Mesendoderm (in vitro differentiated cells): ENCODE results near the gene TOR1AIP1.

Experiments
- DNase-seq: peaks from one replicate; pipeline ENCODE4 v3.0.0; 2013
- H2AK5ac ChIP-seq: 2 replicates; pipeline ENCODE4 v1.6.1; 2013; ENCODE audit warnings: low read length, inconsistent platforms
- H2BK120ac ChIP-seq: 2 replicates; pipeline ENCODE4 v1.6.1; 2013; ENCODE audit warnings: low read depth, mild to moderate bottlenecking, low read length, moderate library complexity, mixed read lengths
- H2BK15ac ChIP-seq: replicated peaks from 2 replicates; pipeline ENCODE4 v1.6.1; 2013; ENCODE audit warnings: low read depth, mild to moderate bottlenecking, moderate library complexity
- H2BK5ac ChIP-seq: 2 replicates; pipeline ENCODE4 v1.6.1; 2013; ENCODE audit warnings: low read length, inconsistent platforms
- H3K18ac ChIP-seq: 2 replicates; pipeline ENCODE4 v1.6.1; 2013; ENCODE audit warnings: mild to moderate bottlenecking, low read length, mixed read lengths
- H3K23ac ChIP-seq: one replicate; pipeline ENCODE4 v1.6.1; 2013; ENCODE audit warnings: low read length
- H3K27ac ChIP-seq: 2 replicates; pipeline ENCODE4 v1.5.1; 2013; ENCODE audit warnings: low read depth, mild to moderate bottlenecking, inconsistent platforms, low read length, moderate library complexity
- H3K27me3 ChIP-seq: 2 replicates; pipeline ENCODE4 v1.6.1; 2013; ENCODE audit warnings: low read length, control low read depth, mild to moderate bottlenecking, inconsistent platforms; ENCODE audit not compliant: insufficient read depth, poor library complexity
- H3K36me3 ChIP-seq: 2 replicates; pipeline ENCODE4 v1.6.1; 2013; ENCODE audit warnings: low read length, inconsistent platforms; ENCODE audit not compliant: control insufficient read depth, insufficient read depth
- H3K4ac ChIP-seq: one replicate; pipeline ENCODE4 v1.6.1; 2013; ENCODE audit warnings: low read depth, mild to moderate bottlenecking, low read length, moderate library complexity
- H3K4me1 ChIP-seq: 2 replicates; pipeline ENCODE4 v1.6.1; 2013; ENCODE audit warnings: low read depth, low read length, inconsistent platforms; ENCODE audit not compliant: control insufficient read depth
- H3K4me2 ChIP-seq: 2 replicates; pipeline ENCODE4 v1.6.1; 2013; ENCODE audit warnings: low read length
- H3K4me3 ChIP-seq: 2 replicates; pipeline ENCODE4 v1.5.1; 2013; ENCODE audit warnings: mild to moderate bottlenecking, low read length
- H3K56ac ChIP-seq: one replicate; pipeline ENCODE4 v1.6.1; 2013; ENCODE audit warnings: low read length
- H3K79me1 ChIP-seq: 2 replicates; pipeline ENCODE4 v1.6.1; 2013; ENCODE audit warnings: low read length, inconsistent platforms
- H3K79me2 ChIP-seq: 2 replicates; pipeline ENCODE4 v1.6.1; 2013; ENCODE audit warnings: mild to moderate bottlenecking, low read length; ENCODE audit not compliant: control insufficient read depth, insufficient read depth
- H3K9ac ChIP-seq: 2 replicates; pipeline ENCODE4 v1.6.1; 2013; ENCODE audit warnings: low read length, inconsistent platforms
- H4K5ac ChIP-seq: one replicate; pipeline ENCODE4 v1.6.1; 2013; ENCODE audit warnings: low read length
- H4K8ac ChIP-seq: one replicate; pipeline ENCODE4 v1.6.1; 2013; ENCODE audit warnings: low read depth, mild to moderate bottlenecking, control low read depth, low read length, moderate library complexity
- WGBS: extraction: QIAGEN DNeasy Blood & Tissue Kit; methylation state at CpG from one replicate; pipeline ENCODE4 v1.1.7; 2013; ENCODE audit warnings: low lambda C conversion rate, missing lambda C conversion rate; ENCODE audit not compliant: insufficient coverage; ENCODE audit errors: extremely low coverage; 5-methylcytosine and 5-hydroxymethylcytosine counted together

Gene TOR1AIP1

DNA sequence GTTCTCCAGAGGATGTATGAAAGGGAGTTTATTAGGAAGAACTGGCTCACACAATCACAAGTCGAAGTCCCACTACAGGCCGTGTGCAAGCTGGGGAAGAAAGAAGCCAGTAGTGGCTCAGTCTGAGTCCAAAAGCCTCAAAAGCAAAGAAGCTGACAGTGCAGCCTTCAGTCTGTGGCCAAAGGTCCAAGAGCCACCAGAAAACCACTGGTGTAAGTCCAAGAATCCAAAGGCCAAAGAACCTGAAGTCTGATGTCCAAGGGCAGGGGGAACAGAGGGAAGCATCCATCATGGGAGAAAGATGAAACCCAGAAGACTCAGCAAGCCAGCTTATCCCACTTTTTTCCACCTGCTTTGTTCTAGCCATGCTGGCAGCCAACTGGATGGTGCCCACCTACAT, 51.1 kb downstream of the TOR1AIP1 start:
- DNase-seq, result no peak
- Histone ChIP-seq H2BK120ac (no peak overlapping the region), H3K36me3 (no peaks in the 10 kb centered on the region), H3K79me1 (no peaks in the 10 kb centered on the region), H3K27me3 (no peaks in the 10 kb centered on the region), H3K27ac (no peak overlapping the region), H2AK5ac (no peak overlapping the region), H2BK5ac (no peak overlapping the region), H2BK15ac (no peak overlapping the region), H3K4me2 (no peak overlapping the region), H3K4me1 (no peaks in the 10 kb centered on the region), H4K5ac (no peak overlapping the region), H3K9ac (no peak overlapping the region), H3K18ac (no peak overlapping the region), H3K79me2 (no peaks in the 10 kb centered on the region), H3K4me3 (no peak overlapping the region), H3K4ac (no peak overlapping the region), H4K8ac (no peak overlapping the region), H3K56ac (no peak overlapping the region), H3K23ac (no peak overlapping the region)
- WGBS, result no CpG with 5 or more reads among the region's 2 CpGs

DNA sequence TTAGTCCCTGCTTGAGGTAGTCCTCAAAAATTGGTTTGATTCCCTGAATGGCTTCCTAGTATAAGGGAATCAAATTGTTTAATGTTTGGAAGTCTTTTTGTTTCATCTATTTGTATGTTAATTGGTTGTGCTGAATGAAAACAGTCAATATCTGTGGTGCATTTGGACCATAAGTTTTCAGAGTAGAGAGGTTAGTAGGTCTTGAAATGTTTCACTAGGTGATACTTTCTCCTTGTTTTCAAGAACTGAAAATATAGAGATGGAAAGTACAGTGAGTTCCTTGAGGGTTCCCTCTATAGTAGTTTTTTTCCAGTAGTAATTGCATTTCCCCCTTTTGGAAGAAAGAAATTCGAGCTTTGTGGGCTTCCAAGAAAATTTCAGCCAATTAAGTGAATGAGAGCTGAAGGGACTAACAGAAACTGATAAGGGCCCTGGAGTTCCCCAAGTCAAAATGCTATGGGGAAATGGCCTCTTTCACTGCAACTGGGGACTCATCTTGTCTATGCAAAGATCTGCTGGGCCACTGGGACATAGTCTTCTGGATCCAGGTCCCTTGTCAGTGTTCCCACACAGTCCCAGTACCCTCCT, 53.9 kb downstream of the TOR1AIP1 start:
- Histone ChIP-seq H4K5ac (no peak overlapping the region), H3K27ac (no peak overlapping the region), H2BK120ac (no peak overlapping the region), H3K79me2 (no peaks in the 10 kb centered on the region), H3K79me1 (no peaks in the 10 kb centered on the region), H3K56ac (no peak overlapping the region), H3K4ac (no peak overlapping the region), H3K18ac (no peak overlapping the region), H3K36me3 (no peaks in the 10 kb centered on the region), H3K4me2 (no peak overlapping the region), H3K9ac (no peak overlapping the region), H4K8ac (no peak overlapping the region), H3K27me3 (no peaks in the 10 kb centered on the region), H2AK5ac (no peak overlapping the region), H2BK15ac (no peak overlapping the region), H3K23ac (no peak overlapping the region), H2BK5ac (no peak overlapping the region), H3K4me1 (no peaks in the 10 kb centered on the region), H3K4me3 (no peak overlapping the region)
- WGBS, result no CpG with 5 or more reads among the region's 1 CpG
- DNase-seq, result no peak

DNA sequence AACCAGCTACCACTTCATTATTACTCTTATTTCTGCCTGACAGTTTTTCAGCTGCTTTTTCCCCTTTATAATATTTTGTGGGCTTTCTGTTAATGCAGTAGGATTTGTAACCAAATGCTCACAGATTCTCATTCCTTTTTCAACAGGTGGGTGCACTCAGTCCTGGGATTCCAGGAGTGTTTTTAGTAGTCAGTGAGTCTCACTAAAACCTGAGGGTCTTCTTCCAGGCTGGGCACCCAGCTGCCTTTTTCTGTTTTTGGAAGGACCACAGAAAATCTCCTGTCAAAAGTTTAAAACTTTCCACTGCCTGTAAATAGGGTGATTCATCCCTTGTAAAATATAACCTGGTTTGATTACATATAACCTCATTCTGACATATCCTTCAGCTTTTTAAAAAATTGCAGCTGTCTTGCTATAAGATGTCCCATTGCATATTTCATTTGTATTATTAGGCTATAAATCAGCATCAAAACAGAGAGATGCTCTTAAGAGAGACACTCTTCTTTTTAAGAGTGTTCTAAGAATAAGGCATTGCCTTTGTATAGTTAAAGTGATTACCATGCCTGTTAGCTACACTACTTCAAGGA, 55.7 kb downstream of the TOR1AIP1 start:
- no peak overlapping the region for H3K56ac ChIP-seq
- H3K79me2 ChIP-seq, result no peaks in the 10 kb centered on the region
- H2AK5ac ChIP-seq, result no peak overlapping the region
- no peak overlapping the region for H4K8ac ChIP-seq
- H4K5ac ChIP-seq, result no peak overlapping the region
- H3K36me3 ChIP-seq, result no peaks in the 10 kb centered on the region
- H3K4me1 ChIP-seq, result no peaks in the 10 kb centered on the region
- no peak overlapping the region for H2BK15ac ChIP-seq
- H3K4me2 ChIP-seq, result no peak overlapping the region
- no peak overlapping the region for H3K27ac ChIP-seq
- no peak overlapping the region for H3K9ac ChIP-seq
- no peak overlapping the region for H3K4me3 ChIP-seq
- DNase-seq, result no peak
- H2BK120ac ChIP-seq, result no peak overlapping the region
- H3K18ac ChIP-seq, result no peak overlapping the region
- H3K4ac ChIP-seq, result no peak overlapping the region
- H3K27me3 ChIP-seq, result no peaks in the 10 kb centered on the region
- no peaks in the 10 kb centered on the region for H3K79me1 ChIP-seq
- no peak overlapping the region for H2BK5ac ChIP-seq
- no peak overlapping the region for H3K23ac ChIP-seq

DNA sequence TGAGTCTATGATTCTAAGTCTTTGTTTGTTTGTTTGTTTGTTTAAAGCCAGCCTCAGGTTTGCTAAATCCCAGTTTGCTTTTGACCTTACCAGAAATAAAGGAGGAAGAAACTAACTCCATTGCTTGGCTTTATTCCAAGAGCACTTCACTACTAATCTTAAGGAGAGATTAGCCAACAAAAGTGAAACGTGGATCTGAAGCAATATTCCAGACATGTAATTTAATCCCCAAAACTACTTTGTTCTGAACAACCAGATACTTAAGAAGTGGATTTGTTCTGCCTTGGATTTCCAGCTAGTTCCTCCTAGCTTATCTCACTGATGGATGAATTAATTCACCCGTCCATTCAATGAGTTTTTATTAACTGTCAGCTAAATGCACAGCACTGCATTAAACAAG, 56.7 kb downstream of the TOR1AIP1 start:
- WGBS, result no CpG with 5 or more reads among the region's 2 CpGs
- H2AK5ac ChIP-seq, result no peak overlapping the region
- H3K4me1 ChIP-seq, result no peaks in the 10 kb centered on the region
- H2BK5ac ChIP-seq, result no peak overlapping the region
- no peak overlapping the region for H3K4me2 ChIP-seq
- no peak overlapping the region for H3K18ac ChIP-seq
- H4K8ac ChIP-seq, result no peak overlapping the region
- H3K9ac ChIP-seq, result no peak overlapping the region
- no peak overlapping the region for H3K23ac ChIP-seq
- H2BK15ac ChIP-seq, result no peak overlapping the region
- H2BK120ac ChIP-seq, result no peak overlapping the region
- no peak overlapping the region for H3K4me3 ChIP-seq
- H3K27ac ChIP-seq, result no peak overlapping the region
- H3K27me3 ChIP-seq, result no peaks in the 10 kb centered on the region
- no peak overlapping the region for H4K5ac ChIP-seq
- H3K4ac ChIP-seq, result no peak overlapping the region
- no peak overlapping the region for H3K56ac ChIP-seq
- no peaks in the 10 kb centered on the region for H3K79me2 ChIP-seq
- DNase-seq, result no peak
- H3K36me3 ChIP-seq, result no peaks in the 10 kb centered on the region
- H3K79me1 ChIP-seq, result no peaks in the 10 kb centered on the region

DNA sequence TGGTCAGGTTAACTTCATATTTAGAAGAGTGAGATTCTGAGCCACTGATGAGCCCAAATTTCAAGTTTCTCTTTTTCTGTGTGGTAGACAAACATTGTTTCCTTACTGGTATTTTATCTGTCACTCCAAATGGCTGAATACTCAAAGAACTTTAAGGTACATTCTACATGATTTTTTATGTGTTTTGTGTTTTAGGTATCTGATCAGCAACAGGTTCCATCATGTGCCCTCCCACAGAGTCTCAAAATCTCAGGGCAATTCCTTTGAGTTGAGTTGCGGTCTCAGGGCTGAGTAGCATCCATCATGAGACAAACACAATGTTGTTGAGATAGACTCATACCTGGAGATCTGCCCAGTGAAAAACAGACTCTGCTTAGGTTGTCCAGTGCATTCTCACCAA, 57.9 kb downstream of the TOR1AIP1 start:
- no peak overlapping the region for H3K9ac ChIP-seq
- H3K4me1 ChIP-seq, result no peaks in the 10 kb centered on the region
- H2BK15ac ChIP-seq, result no peak overlapping the region
- no peak overlapping the region for H2BK120ac ChIP-seq
- H3K27me3 ChIP-seq, result no peaks in the 10 kb centered on the region
- H3K4me3 ChIP-seq, result no peak overlapping the region
- H3K56ac ChIP-seq, result no peak overlapping the region
- H3K18ac ChIP-seq, result no peak overlapping the region
- H3K27ac ChIP-seq, result no peak overlapping the region
- no CpG with 5 or more reads among the region's 1 CpG for WGBS
- H2BK5ac ChIP-seq, result no peak overlapping the region
- no peak overlapping the region for H3K4ac ChIP-seq
- H4K8ac ChIP-seq, result no peak overlapping the region
- H4K5ac ChIP-seq, result no peak overlapping the region
- H3K23ac ChIP-seq, result no peak overlapping the region
- no peak for DNase-seq
- no peaks in the 10 kb centered on the region for H3K79me1 ChIP-seq
- no peak overlapping the region for H2AK5ac ChIP-seq
- no peaks in the 10 kb centered on the region for H3K79me2 ChIP-seq
- H3K4me2 ChIP-seq, result no peak overlapping the region
- H3K36me3 ChIP-seq, result no peaks in the 10 kb centered on the region

DNA sequence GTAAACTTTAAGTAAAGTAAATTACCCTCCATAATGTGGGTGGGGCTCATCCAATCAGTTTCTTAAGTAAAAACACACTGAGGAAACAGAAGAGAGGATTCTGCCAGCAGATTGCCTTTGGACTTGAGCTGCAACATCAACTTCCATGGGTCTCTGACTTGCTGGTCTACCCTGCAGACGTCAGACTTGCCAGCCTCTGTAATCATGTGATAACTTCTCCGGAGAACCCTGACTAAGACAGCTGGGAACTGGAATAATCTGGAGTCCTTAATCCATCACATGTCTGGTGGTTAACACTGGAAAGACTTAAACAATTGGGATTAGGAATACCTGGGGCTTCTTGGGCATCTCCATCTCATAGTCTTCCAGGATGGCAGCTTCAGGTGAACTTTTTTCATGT, 59.4 kb downstream of the TOR1AIP1 start:
- Histone ChIP-seq H2AK5ac (no peak overlapping the region), H2BK5ac (no peak overlapping the region), H3K4ac (no peak overlapping the region), H2BK15ac (no peak overlapping the region), H4K5ac (no peak overlapping the region), H3K36me3 (no peaks in the 10 kb centered on the region), H3K27ac (no peak overlapping the region), H3K79me1 (no peaks in the 10 kb centered on the region), H3K9ac (no peak overlapping the region), H3K23ac (no peak overlapping the region), H3K4me2 (no peak overlapping the region), H3K4me1 (no peaks in the 10 kb centered on the region), H3K4me3 (no peak overlapping the region), H3K79me2 (no peaks in the 10 kb centered on the region), H3K18ac (no peak overlapping the region), H3K27me3 (no peaks in the 10 kb centered on the region), H3K56ac (no peak overlapping the region), H4K8ac (no peak overlapping the region), H2BK120ac (no peak overlapping the region)
- no CpG with 5 or more reads among the region's 2 CpGs for whole genome bisulfite sequencing
- no peak for DNase-seq
